B cell (primary cell): Measurements from ENCODE around the gene MYO9B. TPM values are rescaled to one million over a fixed set of nuclear protein-coding genes. Genes with fewer than 3 reads are reported as not detected.

Experiments used
- ATAC-seq: fragments of 200-7000 bp; cut with Tn5 transposase; one replicate; pipeline ENCODE4 v1.10.0; 2021; ENCODE audit warnings: low read depth, mild to moderate bottlenecking, moderate number of reproducible peaks, moderate library complexity
- CTCF ChIA-PET: fragments of 350-600 bp; sonication (Branson Sonifier 250); formaldehyde crosslinking; loops from one replicate; lab custom pipeline; 2021; ENCODE audit warnings: antibody characterized with exemption, inconsistent platforms; lab: Charles Lee
- POLR2A ChIA-PET: fragments of 350-600 bp; sonication (Branson Sonifier 250); formaldehyde crosslinking; loops from one replicate; lab custom pipeline; 2021; ENCODE audit warnings: antibody characterized with exemption; lab: Charles Lee
- DNase-seq: peaks from one replicate; pipeline ENCODE4 v3.0.0; 2013
- H2AFZ ChIP-seq: 2 replicates; pipeline ENCODE4 v1.6.1; 2012; ENCODE audit warnings: mild to moderate bottlenecking, low read depth, low read length; ENCODE audit not compliant: insufficient read depth, poor library complexity, severe bottlenecking
- H3K27ac ChIP-seq, 2 donors: 1 replicate in 1 of 2; 2 replicates in 1 of 2; pipeline ENCODE4 v1.5.1; 2012 to 2013; ENCODE audit warnings: low read length in 2 of 2, mild to moderate bottlenecking in 2 of 2, moderate library complexity in 1 of 2
- H3K27me3 ChIP-seq, 4 experiments: fragments of 200-600 bp in 1 of 4; sonication (generic) in 1 of 4; replicated peaks in 1 of 4; 1 replicate in 2 of 4; 2 replicates in 2 of 4; pipeline versions ENCODE4 v1.6.1 to v1.7.0; 2013 to 2016; ENCODE audit warnings: low read length in 3 of 4, mild to moderate bottlenecking in 2 of 4, mixed read lengths in 1 of 4, moderate library complexity in 1 of 4; ENCODE audit not compliant: insufficient read depth in 4 of 4, control insufficient read depth in 3 of 4; ENCODE audit errors: control extremely low read depth in 1 of 4
- H3K36me3 ChIP-seq, 2 experiments: replicated peaks in 1 of 2; 1 replicate in 1 of 2; 2 replicates in 1 of 2; pipeline versions ENCODE4 v1.6.1 to v1.7.1; 2013; ENCODE audit warnings: low read length in 1 of 2; ENCODE audit not compliant: insufficient read depth in 2 of 2, control insufficient read depth in 1 of 2; ENCODE audit errors: control extremely low read depth in 1 of 2, extremely low read depth in 1 of 2
- H3K4me1 ChIP-seq, 2 donors: fragments of 200-600 bp in 1 of 2; sonication (generic) in 1 of 2; 1 replicate in 1 of 2; 2 replicates in 1 of 2; pipeline versions ENCODE4 v1.5.1 to v1.6.1; 2013 to 2017; ENCODE audit warnings: low read length in 2 of 2; ENCODE audit not compliant: control insufficient read depth in 2 of 2, insufficient read depth in 2 of 2
- H3K4me2 ChIP-seq: replicated peaks from 2 replicates; pipeline ENCODE3; 2012; ENCODE audit warnings: mild to moderate bottlenecking, low read depth, low read length; ENCODE audit not compliant: poor library complexity, severe bottlenecking
- H3K4me3 ChIP-seq, 5 experiments: fragments of 200-600 bp in 1 of 5; sonication (generic) in 1 of 5; 1 replicate in 3 of 5; 2 replicates in 2 of 5; pipeline versions ENCODE4 v1.5.1 to v1.7.0; 2011 to 2016; ENCODE audit warnings: low read length in 4 of 5, mild to moderate bottlenecking in 4 of 5, low read depth in 2 of 5, control low read depth in 1 of 5, moderate library complexity in 1 of 5; ENCODE audit not compliant: insufficient read depth in 1 of 5; ENCODE audit errors: control extremely low read depth in 1 of 5, extremely low read depth in 1 of 5
- H3K79me2 ChIP-seq: fragments of 200-600 bp; sonication (generic); one replicate; pipeline ENCODE4 v1.6.0; 2016; ENCODE audit warnings: low read length; ENCODE audit not compliant: control insufficient read depth, insufficient read depth
- H3K9ac ChIP-seq: fragments of 200-600 bp; sonication (generic); 2 replicates; pipeline ENCODE4 v1.6.1; 2017; ENCODE audit warnings: mild to moderate bottlenecking, low read length, moderate library complexity
- H3K9me3 ChIP-seq, 3 donors: one replicate each; pipeline versions ENCODE4 v1.6.1 to v1.7.1; 2013; ENCODE audit warnings: low read length in 2 of 3; ENCODE audit not compliant: control insufficient read depth in 2 of 3, insufficient read depth in 1 of 3; ENCODE audit errors: control extremely low read depth in 1 of 3
- H4K20me1 ChIP-seq: 2 replicates; pipeline ENCODE4 v1.6.0; 2012; ENCODE audit warnings: mild to moderate bottlenecking, low read length; ENCODE audit not compliant: insufficient read depth, control insufficient read depth, poor library complexity, severe bottlenecking
- H3K27ac Mint-ChIP-seq: one replicate; pipeline ENCODE4 v1.8.0; 2021; ENCODE audit warnings: mixed read lengths
- H3K27me3 Mint-ChIP-seq: one replicate; pipeline ENCODE4 v1.8.0; 2021; ENCODE audit warnings: mixed read lengths
- H3K4me1 Mint-ChIP-seq: one replicate; pipeline ENCODE4 v1.8.0; 2021; ENCODE audit warnings: mixed read lengths
- H3K4me3 Mint-ChIP-seq: one replicate; pipeline ENCODE4 v1.8.0; 2021; ENCODE audit warnings: mixed read lengths
- H3K9me3 Mint-ChIP-seq: one replicate; pipeline ENCODE4 v1.8.0; 2022; ENCODE audit warnings: mixed read lengths; ENCODE audit not compliant: insufficient read depth
- EZH2 ChIP-seq: IDR thresholded peaks from 2 replicates; pipeline ENCODE4 v1.6.1; 2012; ENCODE audit warnings: borderline replicate concordance, low read depth, mild to moderate bottlenecking, moderate library complexity, low read length; ENCODE audit not compliant: insufficient read depth, poor library complexity, severe bottlenecking
- WGBS: methylation state at CpG from one replicate; pipeline ENCODE4 v1.1.5; 2013; ENCODE audit warnings: missing lambda C conversion rate; ENCODE audit not compliant: insufficient coverage; 5-methylcytosine and 5-hydroxymethylcytosine counted together
- intact Hi-C: fragments of 100-400 bp; cut with micrococcal nuclease; formaldehyde crosslinking; loops from one replicate; pipeline ENCODE4 v1.10.0; 2022
- polyA plus RNA-seq: library from polyadenylated mRNA; depleted of rRNA; stranded (reverse); fragments of >200 nt; gene quantifications from 2 replicates; pipeline ENCODE4 v1.2.3, GENCODE V29; 2012
- total RNA-seq, 2 donors: library from RNA; stranded (reverse); fragments of 120-200 nt in 1 of 2; gene quantifications; 1 replicate in 1 of 2; 2 replicates in 1 of 2; pipeline versions ENCODE4 v1.2.3 to v1.2.4, GENCODE V29; 2013 to 2022
- TF ChIP-seq, protein P1 (sequence below): fragments of 200-600 bp; IDR thresholded peaks from one replicate; pipeline ENCODE4 v1.8.0; 2022; ENCODE audit warnings: antibody characterized with exemption, mild to moderate bottlenecking

Gene MYO9B
- total and polyA plus RNA-seq, 2 donors (not counting 1 experiment from before 2014, with no cell fraction given): 256 to 273 TPM

DNA sequence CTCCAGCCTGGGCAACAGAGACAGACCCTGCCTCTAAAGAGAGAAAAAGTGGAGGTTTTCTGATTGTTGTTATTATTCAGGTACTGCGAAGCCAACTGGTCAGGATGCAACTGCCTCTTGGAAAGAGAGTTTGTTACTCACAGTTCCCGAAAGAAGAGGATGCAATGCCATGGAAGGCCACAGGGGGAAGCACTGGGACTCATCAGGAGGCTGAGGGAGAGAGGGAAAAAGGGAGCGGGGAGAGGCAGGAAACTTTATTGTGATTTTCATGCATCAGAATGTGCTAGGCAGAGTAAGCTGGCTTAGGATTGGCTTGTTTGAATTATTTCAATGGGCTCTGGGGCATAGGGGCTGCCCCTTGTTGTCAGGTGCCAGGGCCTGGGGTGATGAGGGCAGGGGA, 27.6 kb downstream of the MYO9B start:
- Histone ChIP-seq H3K9me3 (peaks cover 0 to 16% (median 5%) of the 10 kb centered on the region in 3 donors), H2AFZ (no peak overlapping the region), H3K79me2 (peaks cover 96% of the 10 kb centered on the region), H3K4me3 (no peak overlapping the region), H3K27me3 (no peaks in the 10 kb centered on the region), H3K36me3 (peaks cover 4 to 41% of the 10 kb centered on the region in 2 experiments), H3K27ac (peak overlapping the region in 1 of 2 donors; percentile 53), H3K4me2 (no peak overlapping the region), H4K20me1 (peaks cover 66% of the 10 kb centered on the region), H3K9ac (no peak overlapping the region), H3K4me1 (peaks cover 49 to 67% of the 10 kb centered on the region in 2 donors)
- 77% methylated on average over 3 of the region's 3 CpGs for WGBS
- DNase-seq (no peak), ATAC-seq (no peak)
- intact Hi-C loops: no loop called here
- H3K9me3 Mint-ChIP-seq: no peaks in the 10 kb centered on the region
- POLR2A ChIA-PET: interaction anchor here (0.6 kb wide), 2 partner anchors 11 to 100 kb away, joined by 3 to 4 read pairs; no protein-coding TSS in a partner anchor
- CTCF ChIA-PET: interaction anchor here (0.6 kb wide), 1 partner anchor 53 kb away, joined by 3 read pairs; no protein-coding TSS in a partner anchor
- H3K27me3 Mint-ChIP-seq: no peaks in the 10 kb centered on the region
- TF ChIP-seq, protein P1, sequence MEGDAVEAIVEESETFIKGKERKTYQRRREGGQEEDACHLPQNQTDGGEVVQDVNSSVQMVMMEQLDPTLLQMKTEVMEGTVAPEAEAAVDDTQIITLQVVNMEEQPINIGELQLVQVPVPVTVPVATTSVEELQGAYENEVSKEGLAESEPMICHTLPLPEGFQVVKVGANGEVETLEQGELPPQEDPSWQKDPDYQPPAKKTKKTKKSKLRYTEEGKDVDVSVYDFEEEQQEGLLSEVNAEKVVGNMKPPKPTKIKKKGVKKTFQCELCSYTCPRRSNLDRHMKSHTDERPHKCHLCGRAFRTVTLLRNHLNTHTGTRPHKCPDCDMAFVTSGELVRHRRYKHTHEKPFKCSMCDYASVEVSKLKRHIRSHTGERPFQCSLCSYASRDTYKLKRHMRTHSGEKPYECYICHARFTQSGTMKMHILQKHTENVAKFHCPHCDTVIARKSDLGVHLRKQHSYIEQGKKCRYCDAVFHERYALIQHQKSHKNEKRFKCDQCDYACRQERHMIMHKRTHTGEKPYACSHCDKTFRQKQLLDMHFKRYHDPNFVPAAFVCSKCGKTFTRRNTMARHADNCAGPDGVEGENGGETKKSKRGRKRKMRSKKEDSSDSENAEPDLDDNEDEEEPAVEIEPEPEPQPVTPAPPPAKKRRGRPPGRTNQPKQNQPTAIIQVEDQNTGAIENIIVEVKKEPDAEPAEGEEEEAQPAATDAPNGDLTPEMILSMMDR: peak; percentile 31
- no peak for TF ChIP-seq EZH2
- peak overlapping the region; percentile 37 for H3K4me3 Mint-ChIP-seq
- H3K27ac Mint-ChIP-seq: peak overlapping the region; percentile 28
- H3K4me1 Mint-ChIP-seq: peaks cover 68% of the 10 kb centered on the region

DNA sequence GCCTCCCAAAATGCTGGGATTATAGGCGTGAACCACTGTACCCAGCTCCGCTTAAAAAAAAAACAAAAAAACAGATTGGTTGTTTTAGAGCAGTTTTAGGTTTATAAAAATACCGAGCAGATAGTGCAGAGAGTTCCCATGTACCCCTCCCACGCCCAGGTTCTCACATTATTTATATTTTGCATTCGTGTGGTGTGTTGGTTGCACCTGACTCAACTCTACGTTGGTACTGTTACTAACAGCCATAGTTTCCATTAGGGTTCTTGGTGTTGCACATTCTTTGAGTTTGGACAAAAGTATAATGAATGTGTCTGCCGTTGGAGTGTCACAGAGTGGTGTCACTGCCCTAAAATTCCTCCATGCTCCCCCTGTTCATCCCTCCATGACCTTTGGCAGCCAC, 29.1 kb downstream of the MYO9B start:
- Histone ChIP-seq H3K4me1 (peaks cover 60 to 80% of the 10 kb centered on the region in 2 donors), H3K27me3 (no peaks in the 10 kb centered on the region), H2AFZ (no peak overlapping the region), H3K4me3 (no peak overlapping the region), H3K79me2 (peaks cover 88% of the 10 kb centered on the region), H3K4me2 (peak overlapping the region; percentile 60), H3K9me3 (peaks cover 0 to 16% (median 5%) of the 10 kb centered on the region in 3 donors), H3K27ac (peak overlapping the region; percentile 25 to 56), H4K20me1 (peaks cover 51% of the 10 kb centered on the region), H3K9ac (no peak overlapping the region), H3K36me3 (peaks cover 4 to 42% of the 10 kb centered on the region in 2 experiments)
- ATAC-seq: no peak
- no peaks in the 10 kb centered on the region for H3K27me3 Mint-ChIP-seq
- peak overlapping the region; percentile 57 for H3K4me3 Mint-ChIP-seq
- H3K4me1 Mint-ChIP-seq: peaks cover 72% of the 10 kb centered on the region
- TF ChIP-seq, protein P1: no peak
- 80% methylated on average over 1 of the region's 7 CpGs for WGBS
- ChIA-PET CTCF (interaction anchor here (1.0 to 1.4 kb wide), 6 partner anchors 9 to 32 kb away, joined by 3 to 6 read pairs (median 4); no protein-coding TSS in a partner anchor), POLR2A (no interaction called here)
- intact Hi-C loops: no loop called here
- peak overlapping the region; percentile 92 for H3K27ac Mint-ChIP-seq
- H3K9me3 Mint-ChIP-seq: no peaks in the 10 kb centered on the region
- DNase-seq: no peak
